HepG2 (cell line): ENCODE results near the gene TAF12. TPM values are rescaled to one million over a fixed set of nuclear protein-coding genes. Genes with fewer than 3 reads are reported as not detected.
A peak's percentile ranks its signal among the peaks of the same experiment; 100 is the strongest.

Experiments used
- CCDC6 ChIP-seq: sonication (generic); formaldehyde crosslinking; IDR thresholded peaks from 2 replicates; pipeline ENCODE4 v1.8.1; 2022; ENCODE audit warnings: mild to moderate bottlenecking, missing genetic modification reagents, moderate library complexity
- CEBPG ChIP-seq: IDR thresholded peaks from 2 replicates; pipeline ENCODE4 v1.6.1; 2016
- FOXO1 ChIP-seq: sonication (generic); formaldehyde crosslinking; IDR thresholded peaks from 2 replicates; pipeline ENCODE4 v1.4.0; 2020; ENCODE audit warnings: missing genetic modification reagents
- MED1 ChIP-seq: sonication (generic); formaldehyde crosslinking; IDR thresholded peaks from 2 replicates; pipeline ENCODE4 v1.4.0; 2020; ENCODE audit warnings: missing genetic modification reagents
- MXD1 ChIP-seq: sonication (generic); formaldehyde crosslinking; IDR thresholded peaks from 2 replicates; pipeline ENCODE4 v1.4.0; 2020; ENCODE audit warnings: mild to moderate bottlenecking, missing genetic modification reagents
- NCOA1 ChIP-seq: sonication (generic); formaldehyde crosslinking; IDR thresholded peaks from 2 replicates; pipeline ENCODE4 v1.9.0; 2021; ENCODE audit warnings: missing genetic modification reagents
- NCOR1 ChIP-seq: fragments of 200-600 bp; sonication (generic); IDR thresholded peaks from 2 replicates; pipeline ENCODE4 v1.7.0; 2017; ENCODE audit warnings: antibody characterized with exemption, low read length, borderline replicate concordance
- SP5 ChIP-seq: IDR thresholded peaks from 2 replicates; pipeline ENCODE4 v1.6.1; 2016; ENCODE audit warnings: low read depth, borderline replicate concordance
- SRSF9 ChIP-seq: fragments of 200-400 bp; formaldehyde crosslinking; IDR thresholded peaks from 2 replicates; pipeline ENCODE4 v1.6.1; 2018; ENCODE audit warnings: borderline replicate concordance, mild to moderate bottlenecking, low read depth, low read length; ENCODE audit not compliant: insufficient read depth, poor library complexity, severe bottlenecking
- U2AF1 ChIP-seq: fragments of 200-400 bp; formaldehyde crosslinking; optimal IDR thresholded peaks from 2 replicates; pipeline ENCODE3; 2017; ENCODE audit warnings: mild to moderate bottlenecking, low read depth, low read length
- ZFYVE20 ChIP-seq: sonication (generic); formaldehyde crosslinking; IDR thresholded peaks from 2 replicates; pipeline ENCODE4 v1.8.0; 2023; ENCODE audit warnings: low read depth, mild to moderate bottlenecking, moderate library complexity, missing genetic modification reagents, borderline replicate concordance
- ZNF280B ChIP-seq: sonication (generic); formaldehyde crosslinking; IDR thresholded peaks from 2 replicates; pipeline ENCODE4 v1.5.0; 2020; ENCODE audit warnings: missing genetic modification reagents, mild to moderate bottlenecking, borderline replicate concordance
- ZNF580 ChIP-seq: IDR thresholded peaks from 2 replicates; pipeline ENCODE4 v1.6.1; 2016; ENCODE audit warnings: low read depth, borderline replicate concordance
- ZNF597 ChIP-seq: sonication (generic); formaldehyde crosslinking; IDR thresholded peaks from 2 replicates; pipeline ENCODE4 v1.5.0; 2020; ENCODE audit warnings: missing genetic modification reagents
- ZSCAN20 ChIP-seq: sonication (generic); formaldehyde crosslinking; IDR thresholded peaks from 2 replicates; pipeline ENCODE4 v1.4.0; 2020; ENCODE audit warnings: missing genetic modification reagents, mild to moderate bottlenecking, borderline replicate concordance
- polyA plus RNA-seq, 8 experiments: library from polyadenylated mRNA; depleted of rRNA in 3 of 8; stranded (reverse) in 7 of 8; unstranded in 1 of 8; fragments of >200 nt; fragmentation: Illumina TruSeq in 4 of 8; extraction: Trizol in 4 of 8; gene quantifications; 2 replicates each; pipeline versions ENCODE4 v1.2.1 to v1.2.3, GENCODE V29; 2011 to 2016; ENCODE audit warnings: low read depth in 4 of 8, missing spikeins in 1 of 8, mixed read lengths in 1 of 8; ENCODE audit not compliant: insufficient read depth in 1 of 8
- total RNA-seq, 5 experiments: library from RNA; depleted of rRNA; stranded (reverse); fragments of >200 nt; fragmentation: Illumina TruSeq; extraction: Trizol; gene quantifications; 2 replicates each; pipeline ENCODE4 v1.2.3, GENCODE V29; 2016; ENCODE audit warnings: low read depth in 1 of 5
- TF ChIP-seq, protein P1 (sequence below): sonication (generic); formaldehyde crosslinking; IDR thresholded peaks from 2 replicates; pipeline ENCODE4 v1.5.1; 2020; ENCODE audit warnings: mild to moderate bottlenecking, missing genetic modification reagents, moderate library complexity
- TF ChIP-seq, protein P2 (sequence below): sonication (generic); formaldehyde crosslinking; IDR thresholded peaks from 2 replicates; pipeline ENCODE4 v1.4.0; 2020; ENCODE audit warnings: mild to moderate bottlenecking, missing genetic modification reagents
- TF ChIP-seq, protein P3 (sequence below): fragments of 450-650 bp; IDR thresholded peaks from 2 replicates; pipeline ENCODE4 v1.6.1; 2017

TAF12 gene
- total and polyA plus RNA-seq, 2 of the 13 experiments (the other 11 are each of a cell fraction or from before 2014, with no cell fraction given), result 16.3 to 17.1 TPM

DNA sequence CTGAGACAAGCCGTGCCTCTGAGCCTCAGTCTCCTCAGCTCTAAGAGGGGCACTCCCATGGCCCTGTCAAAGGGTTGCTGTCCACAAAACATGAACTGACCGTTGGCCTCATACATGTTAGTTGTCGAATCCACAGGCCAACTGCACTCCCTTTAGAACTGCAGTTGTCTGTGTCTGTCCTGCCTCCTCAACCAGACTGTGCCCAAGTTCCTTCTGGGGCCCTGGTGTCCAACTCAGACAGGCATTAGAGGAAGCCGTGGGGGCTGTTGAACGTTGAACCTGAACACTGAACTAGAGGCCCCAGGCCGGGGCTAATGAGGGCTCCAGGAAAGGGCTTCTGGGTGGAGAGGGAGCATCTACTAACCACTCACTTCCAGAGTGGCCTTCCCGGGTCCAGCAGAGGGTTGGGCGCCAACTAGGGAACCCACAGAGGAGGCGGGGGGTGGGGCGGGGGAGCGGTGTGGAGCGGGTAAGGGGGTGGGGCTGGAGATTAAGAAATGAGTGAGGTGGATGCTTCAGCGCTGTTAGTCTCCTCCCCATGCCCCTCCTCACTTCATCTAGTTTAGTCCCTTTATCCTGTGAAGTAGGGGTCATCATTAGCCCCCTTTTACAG lies 51.1 kb downstream of the TAF12 start, which contains the start of gene RAB42 (continued):
- peak; percentile 63 for TF ChIP-seq FOXO1 (CRISPR knock-in tag)
- TF ChIP-seq ZFYVE20, result no peak
- TF ChIP-seq ZSCAN20, result no peak
- TF ChIP-seq, protein P1, sequence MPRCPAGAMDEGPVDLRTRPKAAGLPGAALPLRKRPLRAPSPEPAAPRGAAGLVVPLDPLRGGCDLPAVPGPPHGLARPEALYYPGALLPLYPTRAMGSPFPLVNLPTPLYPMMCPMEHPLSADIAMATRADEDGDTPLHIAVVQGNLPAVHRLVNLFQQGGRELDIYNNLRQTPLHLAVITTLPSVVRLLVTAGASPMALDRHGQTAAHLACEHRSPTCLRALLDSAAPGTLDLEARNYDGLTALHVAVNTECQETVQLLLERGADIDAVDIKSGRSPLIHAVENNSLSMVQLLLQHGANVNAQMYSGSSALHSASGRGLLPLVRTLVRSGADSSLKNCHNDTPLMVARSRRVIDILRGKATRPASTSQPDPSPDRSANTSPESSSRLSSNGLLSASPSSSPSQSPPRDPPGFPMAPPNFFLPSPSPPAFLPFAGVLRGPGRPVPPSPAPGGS, result no peak
- TF ChIP-seq MED1 (CRISPR knock-in tag), result peak; percentile 78
- TF ChIP-seq, protein P2, sequence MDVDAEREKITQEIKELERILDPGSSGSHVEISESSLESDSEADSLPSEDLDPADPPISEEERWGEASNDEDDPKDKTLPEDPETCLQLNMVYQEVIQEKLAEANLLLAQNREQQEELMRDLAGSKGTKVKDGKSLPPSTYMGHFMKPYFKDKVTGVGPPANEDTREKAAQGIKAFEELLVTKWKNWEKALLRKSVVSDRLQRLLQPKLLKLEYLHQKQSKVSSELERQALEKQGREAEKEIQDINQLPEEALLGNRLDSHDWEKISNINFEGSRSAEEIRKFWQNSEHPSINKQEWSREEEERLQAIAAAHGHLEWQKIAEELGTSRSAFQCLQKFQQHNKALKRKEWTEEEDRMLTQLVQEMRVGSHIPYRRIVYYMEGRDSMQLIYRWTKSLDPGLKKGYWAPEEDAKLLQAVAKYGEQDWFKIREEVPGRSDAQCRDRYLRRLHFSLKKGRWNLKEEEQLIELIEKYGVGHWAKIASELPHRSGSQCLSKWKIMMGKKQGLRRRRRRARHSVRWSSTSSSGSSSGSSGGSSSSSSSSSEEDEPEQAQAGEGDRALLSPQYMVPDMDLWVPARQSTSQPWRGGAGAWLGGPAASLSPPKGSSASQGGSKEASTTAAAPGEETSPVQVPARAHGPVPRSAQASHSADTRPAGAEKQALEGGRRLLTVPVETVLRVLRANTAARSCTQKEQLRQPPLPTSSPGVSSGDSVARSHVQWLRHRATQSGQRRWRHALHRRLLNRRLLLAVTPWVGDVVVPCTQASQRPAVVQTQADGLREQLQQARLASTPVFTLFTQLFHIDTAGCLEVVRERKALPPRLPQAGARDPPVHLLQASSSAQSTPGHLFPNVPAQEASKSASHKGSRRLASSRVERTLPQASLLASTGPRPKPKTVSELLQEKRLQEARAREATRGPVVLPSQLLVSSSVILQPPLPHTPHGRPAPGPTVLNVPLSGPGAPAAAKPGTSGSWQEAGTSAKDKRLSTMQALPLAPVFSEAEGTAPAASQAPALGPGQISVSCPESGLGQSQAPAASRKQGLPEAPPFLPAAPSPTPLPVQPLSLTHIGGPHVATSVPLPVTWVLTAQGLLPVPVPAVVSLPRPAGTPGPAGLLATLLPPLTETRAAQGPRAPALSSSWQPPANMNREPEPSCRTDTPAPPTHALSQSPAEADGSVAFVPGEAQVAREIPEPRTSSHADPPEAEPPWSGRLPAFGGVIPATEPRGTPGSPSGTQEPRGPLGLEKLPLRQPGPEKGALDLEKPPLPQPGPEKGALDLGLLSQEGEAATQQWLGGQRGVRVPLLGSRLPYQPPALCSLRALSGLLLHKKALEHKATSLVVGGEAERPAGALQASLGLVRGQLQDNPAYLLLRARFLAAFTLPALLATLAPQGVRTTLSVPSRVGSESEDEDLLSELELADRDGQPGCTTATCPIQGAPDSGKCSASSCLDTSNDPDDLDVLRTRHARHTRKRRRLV (CRISPR knock-in tag), result no peak
- peak; percentile 57; the same call in 1 of the 2 replicates for TF ChIP-seq NCOR1
- no peak for TF ChIP-seq U2AF1
- TF ChIP-seq ZNF580 (CRISPR knock-in tag), result no peak
- 0 out of 2 replicates have a peak, but pooled peaks have one; percentile 39 for TF ChIP-seq MXD1 (CRISPR knock-in tag)
- TF ChIP-seq, protein P3, sequence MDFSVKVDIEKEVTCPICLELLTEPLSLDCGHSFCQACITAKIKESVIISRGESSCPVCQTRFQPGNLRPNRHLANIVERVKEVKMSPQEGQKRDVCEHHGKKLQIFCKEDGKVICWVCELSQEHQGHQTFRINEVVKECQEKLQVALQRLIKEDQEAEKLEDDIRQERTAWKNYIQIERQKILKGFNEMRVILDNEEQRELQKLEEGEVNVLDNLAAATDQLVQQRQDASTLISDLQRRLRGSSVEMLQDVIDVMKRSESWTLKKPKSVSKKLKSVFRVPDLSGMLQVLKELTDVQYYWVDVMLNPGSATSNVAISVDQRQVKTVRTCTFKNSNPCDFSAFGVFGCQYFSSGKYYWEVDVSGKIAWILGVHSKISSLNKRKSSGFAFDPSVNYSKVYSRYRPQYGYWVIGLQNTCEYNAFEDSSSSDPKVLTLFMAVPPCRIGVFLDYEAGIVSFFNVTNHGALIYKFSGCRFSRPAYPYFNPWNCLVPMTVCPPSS, result no peak
- TF ChIP-seq NCOA1 (CRISPR knock-in tag), result no peak
- TF ChIP-seq CCDC6 (CRISPR knock-in tag), result no peak
- TF ChIP-seq CEBPG, result no peak
- no peak; the same call in 1 of the 2 replicates for TF ChIP-seq ZNF280B (CRISPR knock-in tag)
- no peak for TF ChIP-seq ZNF597
- no peak for TF ChIP-seq SP5
- TF ChIP-seq SRSF9, result no peak
